ENCODE results near the gene DTHD1. TPM values are rescaled to one million over a fixed set of nuclear protein-coding genes. Genes with fewer than 3 reads are reported as not detected.

The DTHD1 gene
- total RNA-seq, result 1 to 10 TPM in 3 of 4 donors, under 1 TPM in 1; 0.47 to 3.3 (median 1.3) TPM

- Histone ChIP-seq H3K4me3 (peak within 1 kb of the TSS in 2 of 4 donors; percentile 3 to 17), H3K27ac (peak within 1 kb of the TSS in 1 of 4 donors; percentile 66), H3K27me3 (no peaks in the 10 kb centered on the region), H3K36me3 (no peaks in the 10 kb centered on the region), H3K4me1 (peaks cover 0 to 3% (median 0%) of the 10 kb centered on the region in 4 donors), H3K9me3 (no peaks in the 10 kb centered on the region)
- peak in 1 of 3 donors; percentile 51 for DNase-seq
- TF ChIP-seq POLR2A (IDR thresholded peaks at IDR 0.05), result peak in 1 of 2 donors; percentile 23
- TF ChIP-seq, protein P1, sequence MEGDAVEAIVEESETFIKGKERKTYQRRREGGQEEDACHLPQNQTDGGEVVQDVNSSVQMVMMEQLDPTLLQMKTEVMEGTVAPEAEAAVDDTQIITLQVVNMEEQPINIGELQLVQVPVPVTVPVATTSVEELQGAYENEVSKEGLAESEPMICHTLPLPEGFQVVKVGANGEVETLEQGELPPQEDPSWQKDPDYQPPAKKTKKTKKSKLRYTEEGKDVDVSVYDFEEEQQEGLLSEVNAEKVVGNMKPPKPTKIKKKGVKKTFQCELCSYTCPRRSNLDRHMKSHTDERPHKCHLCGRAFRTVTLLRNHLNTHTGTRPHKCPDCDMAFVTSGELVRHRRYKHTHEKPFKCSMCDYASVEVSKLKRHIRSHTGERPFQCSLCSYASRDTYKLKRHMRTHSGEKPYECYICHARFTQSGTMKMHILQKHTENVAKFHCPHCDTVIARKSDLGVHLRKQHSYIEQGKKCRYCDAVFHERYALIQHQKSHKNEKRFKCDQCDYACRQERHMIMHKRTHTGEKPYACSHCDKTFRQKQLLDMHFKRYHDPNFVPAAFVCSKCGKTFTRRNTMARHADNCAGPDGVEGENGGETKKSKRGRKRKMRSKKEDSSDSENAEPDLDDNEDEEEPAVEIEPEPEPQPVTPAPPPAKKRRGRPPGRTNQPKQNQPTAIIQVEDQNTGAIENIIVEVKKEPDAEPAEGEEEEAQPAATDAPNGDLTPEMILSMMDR (IDR thresholded peaks at IDR 0.05), result no peak
These were observed at the start of gene DTHD1 for GRCh38 chr4:36281384-36282106. Gene DTHD1 (plus strand): TSS chr4:36281616. CDS start chr4:36281759, 143 bp downstream.

DNA sequence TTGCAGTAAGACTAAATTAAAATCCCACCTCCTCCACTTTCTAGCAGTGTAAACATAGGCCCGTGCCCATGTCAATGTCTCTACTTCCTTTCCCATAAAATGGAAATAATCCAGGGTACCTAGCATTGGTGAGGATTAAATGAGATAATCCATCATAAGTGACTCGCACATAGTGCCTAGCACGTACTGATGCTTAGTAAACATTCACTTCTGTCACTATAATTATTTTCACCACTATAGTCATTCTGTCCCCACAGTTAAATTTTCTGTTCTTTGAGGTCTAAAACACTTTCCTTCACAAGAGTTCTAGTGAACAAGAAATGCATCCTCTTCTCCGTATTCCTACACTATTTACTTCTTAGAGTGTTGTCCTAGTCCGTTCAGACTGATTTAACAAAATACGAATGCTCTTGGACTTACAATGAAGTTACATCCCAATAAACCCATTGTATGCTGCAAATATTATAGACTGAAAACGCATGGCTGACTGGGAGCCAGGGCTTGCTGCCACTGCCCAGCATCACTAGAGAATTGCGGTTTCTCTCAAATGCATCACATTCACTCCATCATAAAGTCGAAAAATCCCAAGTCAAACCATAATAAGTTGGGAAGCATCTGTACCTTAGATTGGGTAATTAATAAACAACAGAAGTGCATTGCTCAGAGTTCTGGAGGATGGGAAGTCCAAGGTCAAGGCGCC lies 47.7 kb upstream of the DTHD1 start:
- no peaks in the 10 kb centered on the region for H3K9me3 ChIP-seq
- H3K36me3 ChIP-seq, result no peaks in the 10 kb centered on the region
- no peaks in the 10 kb centered on the region for H3K27me3 ChIP-seq
- no peak overlapping the region for H3K4me3 ChIP-seq
- peaks cover 0 to 6% (median 0%) of the 10 kb centered on the region in 4 donors for H3K4me1 ChIP-seq
- no peak for DNase-seq
- no peak for TF ChIP-seq POLR2A (IDR thresholded peaks at IDR 0.05)
- TF ChIP-seq, protein P1 (IDR thresholded peaks at IDR 0.05), result no peak
- no peak overlapping the region for H3K27ac ChIP-seq

DNA sequence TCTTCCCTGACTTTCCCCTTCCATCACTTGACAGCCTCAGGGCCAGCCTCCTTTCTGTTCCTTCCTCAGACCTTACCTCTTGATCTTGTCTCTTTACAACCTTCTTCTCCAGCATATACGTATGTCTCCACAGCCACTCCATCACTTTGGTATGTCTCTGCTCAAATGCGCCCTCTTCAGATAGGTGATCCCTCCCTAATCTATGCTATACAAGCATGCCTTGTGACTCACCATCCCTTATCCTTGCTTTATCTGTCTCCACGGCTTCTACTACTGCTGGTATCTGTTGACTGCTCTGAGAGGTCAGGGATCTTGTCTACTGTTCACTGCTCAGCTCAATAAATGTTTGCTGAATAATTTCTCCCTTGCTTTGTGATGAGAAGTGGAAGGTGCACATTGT lies 46.1 kb upstream of the DTHD1 start:
- Histone ChIP-seq H3K4me1 (peaks cover 0 to 2% (median 0%) of the 10 kb centered on the region in 4 donors), H3K36me3 (no peaks in the 10 kb centered on the region), H3K27ac (no peak overlapping the region), H3K27me3 (no peaks in the 10 kb centered on the region), H3K4me3 (no peak overlapping the region), H3K9me3 (no peaks in the 10 kb centered on the region)
- no peak for TF ChIP-seq POLR2A (IDR thresholded peaks at IDR 0.05)
- TF ChIP-seq, protein P1 (IDR thresholded peaks at IDR 0.05), result no peak
- DNase-seq, result peak in 1 of 3 donors; percentile 56

DNA sequence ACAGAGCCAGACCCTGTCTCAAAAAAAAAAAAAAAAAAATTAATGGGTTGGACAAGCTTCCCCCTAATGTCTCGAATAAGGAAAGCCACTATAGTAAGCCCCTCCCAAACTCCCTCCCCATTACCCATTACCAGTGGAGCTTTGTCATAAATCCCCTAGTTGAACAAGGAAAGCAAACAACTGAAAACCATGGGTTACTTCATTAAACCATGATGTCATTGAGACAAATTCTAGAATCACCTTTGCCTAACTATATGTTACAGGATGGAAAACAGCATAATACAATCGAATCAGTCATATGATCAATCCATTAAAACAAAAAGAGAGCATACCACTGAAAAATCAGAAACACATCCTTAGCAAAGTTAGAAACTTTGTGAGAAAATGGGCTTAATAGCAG lies 45.3 kb upstream of the DTHD1 start:
- TF ChIP-seq POLR2A (IDR thresholded peaks at IDR 0.05), result no peak
- TF ChIP-seq, protein P1 (IDR thresholded peaks at IDR 0.05), result no peak
- Histone ChIP-seq H3K27ac (no peak overlapping the region), H3K9me3 (no peaks in the 10 kb centered on the region), H3K4me3 (no peak overlapping the region), H3K27me3 (no peaks in the 10 kb centered on the region), H3K36me3 (no peaks in the 10 kb centered on the region), H3K4me1 (peaks cover 0 to 5% (median 0%) of the 10 kb centered on the region in 4 donors)
- no peak for DNase-seq

DNA sequence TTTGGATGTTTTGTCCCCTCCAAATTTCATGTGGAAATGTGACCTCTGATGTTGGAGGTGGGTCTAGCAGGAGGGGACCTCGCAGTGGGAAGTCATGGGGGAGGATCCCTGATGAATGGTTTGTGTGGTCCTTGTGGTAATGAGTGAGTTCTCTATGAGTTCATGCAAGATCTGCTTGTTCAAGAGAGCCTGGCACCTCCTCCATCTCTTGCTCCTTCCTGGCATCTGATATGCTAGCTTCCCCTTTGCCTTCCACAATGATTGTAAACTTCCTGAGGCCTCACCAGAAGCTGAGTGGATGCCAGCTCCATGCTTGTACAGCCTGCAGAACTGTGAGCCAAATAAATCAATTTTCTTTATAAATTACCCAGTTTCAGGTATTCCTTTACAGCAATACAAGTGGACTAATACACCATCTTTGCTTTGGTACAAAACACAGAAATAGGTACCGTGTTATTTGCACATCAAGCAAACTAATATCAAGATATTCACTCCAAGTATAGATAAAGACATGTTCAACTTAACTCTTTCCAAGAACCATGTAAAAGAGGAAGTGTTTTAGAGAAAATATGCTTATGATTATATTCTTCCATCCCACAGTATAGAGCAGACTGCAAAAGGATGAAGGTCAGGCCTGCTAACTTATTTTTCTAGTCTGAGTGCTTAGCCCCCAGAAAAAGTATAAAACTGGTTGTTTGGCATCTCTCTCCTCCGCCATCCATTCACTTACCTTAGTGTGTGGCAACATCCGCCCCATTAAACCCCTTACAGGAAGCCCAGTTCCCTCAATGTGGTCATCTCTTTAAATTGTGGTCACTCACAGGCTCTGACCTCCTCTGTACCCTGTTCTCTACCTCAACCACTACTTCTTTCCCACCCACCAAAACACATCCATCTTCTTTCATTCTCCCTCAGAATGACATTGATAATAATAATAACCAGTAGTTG lies 43.8 kb upstream of the DTHD1 start:
- Histone ChIP-seq H3K9me3 (no peaks in the 10 kb centered on the region), H3K27me3 (no peaks in the 10 kb centered on the region), H3K4me3 (no peak overlapping the region), H3K36me3 (no peaks in the 10 kb centered on the region), H3K27ac (no peak overlapping the region), H3K4me1 (peaks cover 0 to 9% (median 0%) of the 10 kb centered on the region in 4 donors)
- DNase-seq, result no peak
- no peak for TF ChIP-seq POLR2A (IDR thresholded peaks at IDR 0.05)
- TF ChIP-seq, protein P1 (IDR thresholded peaks at IDR 0.05), result no peak
